ENCODE data around the gene CACNA1S. TPM values are rescaled to one million over a fixed set of nuclear protein-coding genes. Genes with fewer than 3 reads are reported as not detected.

Gene CACNA1S
- total RNA-seq, 1 donor from 2014 or later = not detected

- no peak for TF ChIP-seq CTCF (IDR thresholded peaks at IDR 0.05; ENCODE audit: unreplicated experiment)
- DNase-seq (ENCODE audit: low spot score in 2 of 2, unreplicated experiment in 2 of 2) = no peak
- Mint-ChIP-seq H3K4me1 (peaks cover 66% of the 10 kb centered on the region), H3K27ac (no peak overlapping the region), H3K4me3 (no peak overlapping the region), H3K36me3 (no peaks in the 10 kb centered on the region), H3K27me3 (ENCODE audit: low read depth) (peaks cover 32% of the 10 kb centered on the region), H3K9me3 (no peaks in the 10 kb centered on the region)
Observed at GRCh38 chr1:201019321-201019977, 92.8 kb downstream of the CACNA1S start.

GRCh38 chr1:201017828-201018163 is 94.4 kb downstream of the CACNA1S start:
- no peak for DNase-seq (ENCODE audit: low spot score in 2 of 2, unreplicated experiment in 2 of 2)
- Mint-ChIP-seq H3K4me3 (no peak overlapping the region), H3K27ac (no peak overlapping the region), H3K9me3 (no peaks in the 10 kb centered on the region), H3K4me1 (peaks cover 60% of the 10 kb centered on the region), H3K27me3 (ENCODE audit: low read depth) (peaks cover 27% of the 10 kb centered on the region), H3K36me3 (no peaks in the 10 kb centered on the region)
- no peak for TF ChIP-seq CTCF (IDR thresholded peaks at IDR 0.05; ENCODE audit: unreplicated experiment)

GRCh38 chr1:201016943-201017827 is 95.0 kb downstream of the CACNA1S start:
- Mint-ChIP-seq H3K27ac (no peak overlapping the region), H3K27me3 (ENCODE audit: low read depth) (peaks cover 22% of the 10 kb centered on the region), H3K4me1 (peaks cover 54% of the 10 kb centered on the region)

GRCh38 chr1:201016211-201016651 is 96.0 kb downstream of the CACNA1S start:
- Mint-ChIP-seq H3K9me3 (no peaks in the 10 kb centered on the region), H3K36me3 (no peaks in the 10 kb centered on the region), H3K27me3 (ENCODE audit: low read depth) (peaks cover 15% of the 10 kb centered on the region), H3K4me3 (peak overlapping the region; percentile 52), H3K4me1 (peaks cover 48% of the 10 kb centered on the region), H3K27ac (peak overlapping the region; percentile 80)
- no peak for TF ChIP-seq CTCF (IDR thresholded peaks at IDR 0.05; ENCODE audit: unreplicated experiment)
- DNase-seq (ENCODE audit: low spot score in 2 of 2, unreplicated experiment in 2 of 2) = peak; percentile 71 to 85

More at GRCh38 chr1:201016943-201017827, 95.0 kb downstream of the CACNA1S start:
- no peak for TF ChIP-seq CTCF (IDR thresholded peaks at IDR 0.05; ENCODE audit: unreplicated experiment)
- no peak for DNase-seq (ENCODE audit: low spot score in 2 of 2, unreplicated experiment in 2 of 2)
- Mint-ChIP-seq H3K9me3 (no peaks in the 10 kb centered on the region), H3K36me3 (no peaks in the 10 kb centered on the region), H3K4me3 (no peak overlapping the region)

- TF ChIP-seq CTCF (IDR thresholded peaks at IDR 0.05; ENCODE audit: unreplicated experiment) = no peak
- DNase-seq (ENCODE audit: low spot score in 2 of 2, unreplicated experiment in 2 of 2) = no peak
- Mint-ChIP-seq H3K4me1 (peaks cover 44% of the 10 kb centered on the region), H3K9me3 (no peaks in the 10 kb centered on the region), H3K4me3 (peak overlapping the region; percentile 20), H3K27me3 (ENCODE audit: low read depth) (peaks cover 12% of the 10 kb centered on the region), H3K27ac (no peak overlapping the region), H3K36me3 (no peaks in the 10 kb centered on the region)
Observed at GRCh38 chr1:201015551-201016091, 96.6 kb downstream of the CACNA1S start.

Measured in mesothelial cell of epicardium (in vitro differentiated cells).